Non-pigmented ciliary epithelial cell (primary cell): ENCODE data around the gene ITPR2.
"Not testable (repeated sequence)": the region's sequence is repeated elsewhere in the genome, so short reads cannot be mapped to it uniquely, and the experiment has no call there.

Experiments used
- DNase-seq: peaks from one replicate; pipeline ENCODE4 v3.0.0-alpha.2; 2010; ENCODE audit warnings: low read depth

The ITPR2 gene

DNA sequence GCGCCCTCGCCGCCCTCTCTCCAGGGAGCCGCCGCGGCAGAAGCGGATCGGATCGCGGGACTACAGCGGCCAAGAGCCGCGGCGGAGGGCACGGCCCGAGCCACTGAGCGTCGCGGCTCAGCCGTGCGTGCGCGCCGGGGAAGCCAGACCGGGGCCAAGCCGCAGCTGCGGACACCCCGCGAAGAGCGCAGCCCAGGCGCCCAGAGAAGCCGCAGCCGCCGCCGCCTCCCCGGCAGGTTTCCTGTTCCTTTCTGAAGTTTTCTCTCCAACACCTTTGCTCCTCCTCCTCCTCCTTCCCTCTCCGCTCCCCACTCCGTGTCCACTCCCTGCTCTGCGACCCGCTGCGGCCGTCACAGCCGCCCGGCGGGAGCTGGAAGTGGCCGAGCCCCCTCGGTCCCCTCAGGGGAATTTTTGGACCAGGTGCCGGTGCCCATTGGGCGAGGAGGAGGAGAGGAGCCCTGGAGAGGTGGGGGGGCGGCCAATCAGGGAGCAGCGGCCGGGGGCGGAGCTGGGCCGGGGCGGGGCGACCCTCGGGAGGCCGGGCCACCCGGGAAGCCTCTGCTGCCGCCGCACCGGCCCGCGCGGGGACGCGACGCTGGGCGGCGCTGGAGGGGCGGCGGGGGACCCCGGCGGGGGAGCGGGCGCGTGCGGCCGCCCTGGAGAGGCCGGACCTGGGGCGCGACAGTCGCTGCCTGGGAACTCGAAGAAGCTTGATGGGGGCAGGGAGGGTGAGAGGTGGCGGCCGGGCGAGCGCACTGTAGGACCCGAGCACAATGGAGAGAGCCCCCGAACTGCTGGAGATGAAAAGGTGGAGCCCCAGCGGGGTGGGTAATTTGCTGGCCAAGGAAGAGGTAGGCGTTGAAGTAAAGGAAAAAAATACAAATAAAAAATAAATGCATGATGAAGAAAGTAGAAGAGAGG is at the start of gene ITPR2:
TSS of gene ITPR2 (minus strand) at position 373 of the 921 bp plus-strand sequence. CDS start 413 bp downstream, outside the sequence.
- DNase-seq, result no peak

DNA sequence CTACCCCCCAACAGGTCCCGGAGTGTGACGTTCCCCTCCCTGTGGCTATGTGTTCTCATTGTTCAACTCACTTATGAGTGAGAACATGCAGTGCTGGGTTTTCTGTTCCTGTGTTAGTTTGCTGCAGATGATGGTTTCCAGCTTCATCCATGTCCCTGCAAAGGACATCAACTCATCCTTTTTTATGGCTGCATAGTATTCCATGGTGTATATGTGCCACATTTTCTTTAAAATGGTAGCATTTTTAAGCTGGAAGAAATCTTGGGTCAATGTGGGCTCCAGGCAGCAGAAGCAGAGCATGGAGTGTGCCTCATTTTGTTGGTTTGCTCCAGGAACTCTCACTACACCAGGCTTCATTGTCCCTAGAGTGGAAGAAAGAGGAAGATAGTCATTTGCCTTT is 47.6 kb upstream of the ITPR2 start:
- no peak for DNase-seq

GRCh38 chr12:26878661-26879119 is 45.7 kb upstream of the ITPR2 start:
- DNase-seq, result no peak

DNA sequence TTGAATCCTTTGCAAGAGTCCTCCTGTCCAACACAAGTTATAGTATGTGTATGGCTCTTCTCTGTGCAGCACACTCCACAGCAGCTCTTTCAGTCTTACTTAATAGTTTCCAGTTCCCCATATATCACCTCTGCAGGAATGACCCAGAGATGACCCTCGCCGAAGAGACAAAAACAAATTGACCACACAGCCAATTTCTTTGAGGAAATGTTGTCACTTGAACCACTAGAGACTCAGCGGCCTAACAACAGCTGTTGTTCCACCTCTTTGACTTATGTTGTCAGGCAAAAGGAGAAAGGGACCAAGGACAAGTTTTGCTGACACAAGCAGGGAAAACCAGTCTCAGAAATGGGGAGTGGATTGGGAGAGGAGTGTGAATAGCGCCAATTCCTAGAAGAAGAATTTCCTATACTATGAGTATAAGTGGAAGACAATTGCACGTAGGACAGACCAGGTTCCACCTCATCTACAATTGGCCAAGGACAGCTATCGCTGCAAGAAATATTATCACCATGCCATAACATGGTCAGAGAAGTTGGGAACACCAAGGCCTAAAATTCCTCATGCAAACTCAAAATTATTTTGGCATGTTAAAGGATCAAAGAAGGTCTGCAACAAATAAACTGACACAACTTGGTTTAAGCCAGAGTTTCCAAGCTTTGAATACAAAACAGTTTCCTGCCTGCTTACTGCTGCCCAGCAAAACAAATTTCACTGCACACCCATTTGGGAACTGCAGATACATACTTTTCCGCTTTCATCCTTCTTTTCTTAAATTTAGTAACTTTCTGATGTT is 41.7 kb upstream of the ITPR2 start:
- DNase-seq, result no peak

DNA sequence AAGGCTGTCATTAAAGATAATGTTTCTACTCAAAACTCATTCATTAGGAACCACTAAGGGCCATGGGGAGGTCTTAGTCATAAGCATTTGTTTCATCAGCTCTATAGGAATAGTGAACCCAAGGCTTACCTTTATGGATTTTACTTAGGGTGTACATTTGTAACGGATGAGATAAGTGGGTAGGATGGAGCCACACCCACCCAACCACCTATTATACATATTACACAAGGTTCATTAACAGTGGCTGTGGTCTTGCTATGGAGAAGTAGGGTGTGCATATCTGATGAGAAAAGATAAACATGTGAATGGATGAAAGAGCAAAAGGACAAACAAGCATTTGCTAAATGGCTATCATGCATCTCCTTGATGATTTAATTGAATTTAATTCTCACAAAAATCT is 39.6 kb upstream of the ITPR2 start:
- no peak for DNase-seq

DNA sequence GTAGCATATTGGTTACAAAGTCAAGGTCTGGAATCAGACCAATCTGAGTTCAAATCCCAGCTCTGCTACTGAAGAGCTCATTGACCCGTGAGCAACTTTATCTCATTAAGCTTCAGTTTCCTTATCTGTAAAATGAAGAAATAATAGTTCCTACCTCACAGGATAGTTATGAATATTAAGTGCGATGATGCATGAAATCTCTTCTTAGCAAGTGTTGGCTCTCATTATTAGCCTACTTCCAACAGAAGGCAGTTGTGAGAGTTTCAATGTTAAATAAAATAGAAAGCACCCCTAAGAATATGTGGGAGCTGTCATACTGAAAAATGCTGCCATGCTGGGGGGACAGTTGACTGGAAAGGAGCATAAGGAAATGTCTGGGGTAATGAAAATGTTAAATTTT is 39.0 kb upstream of the ITPR2 start:
- DNase-seq, result no peak

DNA sequence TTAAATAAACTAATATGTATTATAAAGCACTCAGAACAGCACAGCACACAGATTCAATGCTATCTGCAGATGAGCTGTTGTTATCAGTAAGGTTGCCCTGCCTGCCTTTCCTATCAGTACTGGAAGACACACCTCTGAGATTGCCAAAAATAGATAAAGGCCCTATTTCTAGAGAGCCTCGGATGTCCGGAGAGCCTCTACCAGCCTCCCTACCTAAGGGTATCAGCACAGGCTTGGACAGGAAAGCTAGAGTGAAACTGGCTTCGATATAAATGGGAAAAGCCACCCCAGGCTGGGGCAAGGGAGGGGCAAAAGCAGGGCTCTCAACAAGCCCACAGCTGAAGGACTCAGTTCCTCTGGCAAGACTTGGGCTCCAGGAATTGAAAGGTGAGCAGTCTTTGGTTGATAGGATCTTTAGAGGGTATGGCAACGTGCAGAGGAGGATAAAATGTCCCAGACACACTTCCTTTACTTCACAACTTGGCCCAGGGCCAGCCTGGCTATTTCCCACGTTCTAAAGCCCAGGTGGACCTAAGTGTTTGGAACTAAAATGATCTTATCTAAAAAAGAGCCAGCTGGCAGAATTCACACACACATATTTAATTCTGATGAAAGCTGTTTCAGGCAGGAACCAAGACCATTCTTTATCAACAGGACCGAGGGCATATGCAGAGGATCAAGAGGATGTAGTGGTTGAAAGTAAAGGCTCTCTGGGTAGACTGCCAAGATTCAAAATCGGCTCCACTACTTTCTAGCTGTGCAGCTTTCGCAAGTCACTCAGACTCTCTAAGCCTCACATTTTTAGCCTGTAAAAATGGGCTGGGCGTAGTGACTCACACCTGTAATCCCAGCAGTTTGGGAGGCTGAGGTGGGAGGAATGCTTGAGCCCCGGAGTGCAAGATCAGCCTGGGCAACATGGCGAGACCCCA is 37.8 kb upstream of the ITPR2 start:
- no peak for DNase-seq

DNA sequence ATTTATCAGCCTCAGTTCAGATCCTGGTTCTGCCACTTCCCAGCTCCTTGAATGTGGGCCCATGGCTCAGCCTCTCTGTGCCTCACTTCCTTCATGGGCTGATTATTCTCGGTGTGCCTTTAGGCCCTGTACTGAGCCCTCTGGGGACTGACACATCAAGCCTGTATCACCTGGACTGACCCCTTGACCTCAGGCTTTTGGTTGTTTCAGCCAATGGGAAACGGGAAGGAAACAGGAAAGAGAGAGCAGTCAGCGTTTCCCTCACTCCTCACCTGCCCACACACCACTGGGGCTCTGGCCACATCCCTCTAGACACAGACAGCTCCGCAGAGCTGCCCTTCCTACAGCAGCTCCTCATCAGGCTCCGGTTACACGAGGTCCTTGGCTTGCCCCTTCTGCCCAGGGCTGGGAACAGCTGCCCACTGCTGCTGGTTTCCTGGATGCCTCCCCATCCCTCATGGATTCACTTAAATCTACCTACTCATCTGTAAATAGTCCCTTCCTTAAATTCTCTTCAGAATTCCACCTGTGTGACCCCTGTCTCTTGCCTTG is 37.0 kb upstream of the ITPR2 start:
- DNase-seq, result no peak

GRCh38 chr12:26869104-26869494 is 36.1 kb upstream of the ITPR2 start:
- no peak for DNase-seq

DNA sequence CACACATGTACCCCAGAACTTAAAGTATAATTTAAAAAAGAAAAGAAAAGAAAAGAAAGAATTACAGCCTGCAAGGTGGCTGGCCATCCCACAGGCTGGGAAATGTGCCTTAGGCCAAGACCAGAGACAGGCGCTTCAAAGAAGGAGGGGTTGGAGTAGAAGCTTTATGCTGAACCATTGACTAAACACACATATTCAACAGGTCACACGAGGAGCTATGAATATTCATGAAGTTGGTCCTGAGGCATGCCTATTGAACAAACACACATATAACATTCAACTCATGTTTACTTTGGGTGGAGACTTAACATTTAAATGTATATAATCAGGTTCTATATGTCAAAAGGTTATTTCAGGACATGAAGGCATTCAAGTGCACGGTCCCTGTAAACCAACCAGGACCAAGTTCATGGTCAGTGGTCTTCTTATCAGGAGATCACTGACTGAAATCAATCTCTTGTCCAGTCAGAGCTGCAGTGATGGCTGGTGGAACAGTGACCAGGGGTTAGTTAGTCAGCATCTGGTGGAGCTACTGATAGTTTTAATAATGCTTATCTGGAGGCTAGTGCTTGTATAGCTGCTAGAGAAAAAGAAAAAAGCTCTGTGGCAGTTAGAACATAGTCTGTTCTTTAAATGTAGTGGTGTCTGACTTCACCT is 35.6 kb upstream of the ITPR2 start:
- DNase-seq, result no peak

DNA sequence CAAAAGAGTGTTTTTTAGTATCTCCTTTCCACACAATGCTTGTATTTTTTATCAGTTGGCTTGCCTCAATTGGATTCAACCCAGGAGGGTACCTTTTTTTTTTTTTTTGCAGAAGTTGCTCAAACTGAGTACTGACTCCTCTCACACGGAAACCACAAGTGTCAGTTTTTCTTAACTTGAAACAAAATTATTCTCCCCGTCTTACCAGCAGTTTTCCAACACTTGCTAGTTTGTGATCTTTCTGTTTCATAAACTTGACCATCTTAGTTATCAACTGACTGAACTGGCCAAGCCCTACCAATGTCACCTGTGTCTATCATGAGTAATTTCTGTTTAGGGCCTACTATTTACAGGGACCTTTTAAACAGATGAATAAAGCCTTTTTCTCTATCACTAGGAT is 34.1 kb upstream of the ITPR2 start:
- DNase-seq, result no peak

DNA sequence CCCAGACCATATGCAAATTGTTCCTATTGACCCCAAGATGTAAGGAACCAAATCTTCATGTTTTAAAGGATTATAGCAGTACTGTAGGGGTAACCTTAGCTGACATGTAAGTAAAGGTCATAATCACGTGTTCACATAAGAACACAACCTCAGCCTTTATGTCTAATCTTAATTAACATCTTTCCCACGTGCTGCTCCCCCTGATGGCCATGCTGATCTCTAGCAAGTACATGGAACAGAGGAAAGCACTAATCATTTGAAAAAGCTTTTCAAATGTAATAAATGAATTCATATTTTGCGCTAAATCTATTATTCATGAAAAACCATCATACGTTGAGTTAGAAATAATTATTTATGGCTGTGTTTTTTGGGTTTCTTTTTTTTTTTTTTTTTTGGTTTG is 30.5 kb upstream of the ITPR2 start:
- DNase-seq, result no peak

GRCh38 chr12:26862787-26863186 is 29.8 kb upstream of the ITPR2 start:
- DNase-seq, result not testable (repeated sequence)

- no peak for DNase-seq
Observed at GRCh38 chr12:26861690-26862089, 28.7 kb upstream of the ITPR2 start.

- DNase-seq, result no peak
Observed at GRCh38 chr12:26857465-26858176, 24.6 kb upstream of the ITPR2 start.

- no peak for DNase-seq
Observed at GRCh38 chr12:26855337-26855736, 22.3 kb upstream of the ITPR2 start.

- no peak for DNase-seq
Observed at GRCh38 chr12:26854031-26854390, 21.0 kb upstream of the ITPR2 start.

DNA sequence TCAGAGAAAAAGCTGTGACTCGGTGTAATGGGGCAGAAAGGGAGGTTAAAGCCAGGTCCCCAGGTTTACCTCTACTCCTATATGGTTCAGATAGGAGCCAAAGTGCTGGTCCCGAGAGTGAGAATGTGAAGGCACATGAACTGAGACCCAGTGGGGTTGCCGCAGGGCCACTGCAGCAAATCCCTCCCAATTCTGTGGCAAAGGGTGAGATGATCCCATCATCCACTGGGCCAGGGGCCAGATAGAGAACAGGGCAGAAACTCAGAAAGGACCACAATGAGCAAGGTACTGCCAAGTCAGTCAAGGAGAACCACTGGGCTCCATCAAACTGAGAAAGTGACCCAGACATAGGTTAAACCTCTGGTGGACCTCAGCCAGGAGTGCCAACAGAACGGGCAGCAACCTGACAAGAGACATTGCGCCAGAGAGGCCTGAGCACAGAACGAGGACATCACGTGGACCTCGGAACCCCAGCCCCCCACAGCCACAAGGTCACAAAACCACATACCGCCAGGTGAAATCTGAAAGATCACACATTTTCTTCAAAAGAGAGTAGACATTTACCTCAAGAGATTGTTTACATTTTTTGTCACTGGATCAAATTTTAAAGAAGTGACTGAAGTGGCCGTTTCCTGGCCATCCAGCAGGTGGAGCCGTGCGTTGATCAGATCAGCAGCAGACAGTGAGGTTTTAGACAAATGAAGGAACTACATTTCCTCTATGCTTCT is 20.5 kb upstream of the ITPR2 start:
- no peak for DNase-seq

DNA sequence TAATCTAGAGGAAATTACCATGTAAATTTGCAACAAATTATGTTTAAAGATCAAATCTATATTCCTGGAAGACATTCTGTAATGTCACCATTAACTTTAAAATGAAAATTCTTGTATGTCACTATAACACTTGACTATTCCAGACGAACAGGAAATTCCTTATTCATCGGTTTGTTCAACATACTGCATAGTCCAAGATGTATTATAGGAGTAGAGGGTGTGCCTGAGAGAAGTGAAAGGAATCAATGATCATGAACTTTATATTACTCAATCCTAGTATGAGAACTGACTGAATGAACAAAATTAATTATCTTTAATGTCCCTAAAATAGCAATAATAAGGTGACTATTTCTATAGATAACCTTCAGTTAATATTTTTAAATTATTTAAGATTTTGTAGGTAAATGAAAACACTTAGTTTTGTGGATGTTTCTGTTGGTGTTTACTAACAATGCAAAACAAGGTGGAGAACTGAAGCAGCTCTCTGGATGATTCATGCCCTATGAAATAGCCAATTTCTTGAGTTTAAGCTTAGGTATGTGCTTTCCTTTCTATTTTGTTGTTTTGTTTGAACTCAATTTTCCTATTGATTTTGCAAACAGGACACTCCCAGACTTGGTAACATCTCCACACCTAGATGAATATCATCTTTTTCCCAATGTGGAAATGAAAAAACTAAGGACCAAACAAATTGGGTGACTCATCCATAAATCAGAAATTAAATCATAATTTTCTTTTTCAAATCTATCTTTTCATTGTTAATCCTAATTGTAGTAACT is 18.2 kb upstream of the ITPR2 start:
- no peak for DNase-seq
